ENCODE results near the gene SPTBN5.

GRCh38 chr15:41820791-41821423, 72.9 kb downstream of the SPTBN5 start:
- TF ChIP-seq CTCF (IDR thresholded peaks at IDR 0.05; ENCODE audit: low read length) (no peak), EZH2phosphoT487 (IDR thresholded peaks at IDR 0.05; ENCODE audit: low read length) (no peak)

Measured in MM.1S (cell line).